GM23338 (cell line): Measurements from ENCODE around the gene TMEM63C.

ENCODE experiments used
- CREB1 ChIP-seq: fragments of 250-450 bp; sonication (Bioruptor Pico); IDR thresholded peaks from 2 replicates; pipeline ENCODE4 v1.5.0; 2020; ENCODE audit warnings: low read depth, mild to moderate bottlenecking, moderate library complexity
- EZH2 ChIP-seq: fragments of 200-600 bp; sonication (generic); IDR thresholded peaks from one replicate; pipeline ENCODE4 v1.8.0; 2017; ENCODE audit warnings: antibody characterized with exemption, mild to moderate bottlenecking, low read depth; ENCODE audit not compliant: unreplicated experiment
- EZH2phosphoT487 ChIP-seq: fragments of 200-600 bp; sonication (generic); IDR thresholded peaks from one replicate; pipeline ENCODE4 v1.8.1; 2018; ENCODE audit warnings: antibody characterized with exemption; ENCODE audit not compliant: unreplicated experiment
- JUNB ChIP-seq: IDR thresholded peaks from one replicate; pipeline ENCODE4 v1.6.1; 2016; ENCODE audit warnings: antibody characterized with exemption; ENCODE audit not compliant: unreplicated experiment
- POLR2AphosphoS5 ChIP-seq: IDR thresholded peaks from 2 replicates; pipeline ENCODE4 v1.6.1; 2016; ENCODE audit warnings: antibody characterized with exemption, low read depth
- TF ChIP-seq, protein P1 (sequence below), 2 experiments: fragments of 200-600 bp in 1 of 2; sonication (generic) in 1 of 2; conservative IDR thresholded peaks; 2 replicates each; pipeline versions ENCODE4 v1.5.1 to v1.6.1; 2016 to 2017; ENCODE audit warnings: antibody characterized with exemption in 2 of 2, low read depth in 2 of 2, mild to moderate bottlenecking in 2 of 2, moderate library complexity in 1 of 2
- TF ChIP-seq, protein P2 (sequence below): IDR thresholded peaks from one replicate; pipeline ENCODE4 v1.6.1; 2018; ENCODE audit warnings: antibody characterized with exemption; ENCODE audit not compliant: unreplicated experiment
- TF ChIP-seq, protein P3 (sequence below): fragments of 250-450 bp; sonication (Bioruptor Pico); IDR thresholded peaks from 2 replicates; pipeline ENCODE4 v1.5.0; 2020; ENCODE audit warnings: mild to moderate bottlenecking, moderate library complexity

DNA sequence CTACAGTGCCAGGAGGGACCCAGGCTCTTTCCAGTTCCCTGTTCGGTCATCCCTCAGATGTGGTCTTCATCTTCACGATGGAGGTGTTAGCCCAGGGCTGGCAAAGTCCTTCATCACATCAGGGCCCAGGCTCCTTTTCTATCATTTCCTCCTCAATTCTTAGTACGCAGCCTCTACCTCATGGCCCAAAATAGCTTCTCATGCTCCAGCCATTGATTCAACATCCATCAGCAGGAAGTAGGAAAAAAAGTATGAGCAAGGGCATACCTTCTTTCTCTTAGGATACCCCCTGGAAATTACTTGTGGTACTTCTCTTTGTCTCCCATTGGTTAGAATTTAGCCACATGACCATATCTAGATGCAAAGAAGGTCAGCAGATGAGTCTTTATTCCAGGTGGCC is 27.8 kb upstream of the TMEM63C start:
- TF ChIP-seq, protein P1, sequence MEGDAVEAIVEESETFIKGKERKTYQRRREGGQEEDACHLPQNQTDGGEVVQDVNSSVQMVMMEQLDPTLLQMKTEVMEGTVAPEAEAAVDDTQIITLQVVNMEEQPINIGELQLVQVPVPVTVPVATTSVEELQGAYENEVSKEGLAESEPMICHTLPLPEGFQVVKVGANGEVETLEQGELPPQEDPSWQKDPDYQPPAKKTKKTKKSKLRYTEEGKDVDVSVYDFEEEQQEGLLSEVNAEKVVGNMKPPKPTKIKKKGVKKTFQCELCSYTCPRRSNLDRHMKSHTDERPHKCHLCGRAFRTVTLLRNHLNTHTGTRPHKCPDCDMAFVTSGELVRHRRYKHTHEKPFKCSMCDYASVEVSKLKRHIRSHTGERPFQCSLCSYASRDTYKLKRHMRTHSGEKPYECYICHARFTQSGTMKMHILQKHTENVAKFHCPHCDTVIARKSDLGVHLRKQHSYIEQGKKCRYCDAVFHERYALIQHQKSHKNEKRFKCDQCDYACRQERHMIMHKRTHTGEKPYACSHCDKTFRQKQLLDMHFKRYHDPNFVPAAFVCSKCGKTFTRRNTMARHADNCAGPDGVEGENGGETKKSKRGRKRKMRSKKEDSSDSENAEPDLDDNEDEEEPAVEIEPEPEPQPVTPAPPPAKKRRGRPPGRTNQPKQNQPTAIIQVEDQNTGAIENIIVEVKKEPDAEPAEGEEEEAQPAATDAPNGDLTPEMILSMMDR (conservative IDR thresholded peaks at IDR 0.05; ENCODE audit: low read depth in 2 of 2), result no peak
- TF ChIP-seq EZH2 (no peak), POLR2AphosphoS5 (no peak), EZH2phosphoT487 (no peak), CREB1 (no peak), JUNB (no peak)
- TF ChIP-seq, protein P2, sequence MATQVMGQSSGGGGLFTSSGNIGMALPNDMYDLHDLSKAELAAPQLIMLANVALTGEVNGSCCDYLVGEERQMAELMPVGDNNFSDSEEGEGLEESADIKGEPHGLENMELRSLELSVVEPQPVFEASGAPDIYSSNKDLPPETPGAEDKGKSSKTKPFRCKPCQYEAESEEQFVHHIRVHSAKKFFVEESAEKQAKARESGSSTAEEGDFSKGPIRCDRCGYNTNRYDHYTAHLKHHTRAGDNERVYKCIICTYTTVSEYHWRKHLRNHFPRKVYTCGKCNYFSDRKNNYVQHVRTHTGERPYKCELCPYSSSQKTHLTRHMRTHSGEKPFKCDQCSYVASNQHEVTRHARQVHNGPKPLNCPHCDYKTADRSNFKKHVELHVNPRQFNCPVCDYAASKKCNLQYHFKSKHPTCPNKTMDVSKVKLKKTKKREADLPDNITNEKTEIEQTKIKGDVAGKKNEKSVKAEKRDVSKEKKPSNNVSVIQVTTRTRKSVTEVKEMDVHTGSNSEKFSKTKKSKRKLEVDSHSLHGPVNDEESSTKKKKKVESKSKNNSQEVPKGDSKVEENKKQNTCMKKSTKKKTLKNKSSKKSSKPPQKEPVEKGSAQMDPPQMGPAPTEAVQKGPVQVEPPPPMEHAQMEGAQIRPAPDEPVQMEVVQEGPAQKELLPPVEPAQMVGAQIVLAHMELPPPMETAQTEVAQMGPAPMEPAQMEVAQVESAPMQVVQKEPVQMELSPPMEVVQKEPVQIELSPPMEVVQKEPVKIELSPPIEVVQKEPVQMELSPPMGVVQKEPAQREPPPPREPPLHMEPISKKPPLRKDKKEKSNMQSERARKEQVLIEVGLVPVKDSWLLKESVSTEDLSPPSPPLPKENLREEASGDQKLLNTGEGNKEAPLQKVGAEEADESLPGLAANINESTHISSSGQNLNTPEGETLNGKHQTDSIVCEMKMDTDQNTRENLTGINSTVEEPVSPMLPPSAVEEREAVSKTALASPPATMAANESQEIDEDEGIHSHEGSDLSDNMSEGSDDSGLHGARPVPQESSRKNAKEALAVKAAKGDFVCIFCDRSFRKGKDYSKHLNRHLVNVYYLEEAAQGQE, result no peak
- TF ChIP-seq, protein P3, sequence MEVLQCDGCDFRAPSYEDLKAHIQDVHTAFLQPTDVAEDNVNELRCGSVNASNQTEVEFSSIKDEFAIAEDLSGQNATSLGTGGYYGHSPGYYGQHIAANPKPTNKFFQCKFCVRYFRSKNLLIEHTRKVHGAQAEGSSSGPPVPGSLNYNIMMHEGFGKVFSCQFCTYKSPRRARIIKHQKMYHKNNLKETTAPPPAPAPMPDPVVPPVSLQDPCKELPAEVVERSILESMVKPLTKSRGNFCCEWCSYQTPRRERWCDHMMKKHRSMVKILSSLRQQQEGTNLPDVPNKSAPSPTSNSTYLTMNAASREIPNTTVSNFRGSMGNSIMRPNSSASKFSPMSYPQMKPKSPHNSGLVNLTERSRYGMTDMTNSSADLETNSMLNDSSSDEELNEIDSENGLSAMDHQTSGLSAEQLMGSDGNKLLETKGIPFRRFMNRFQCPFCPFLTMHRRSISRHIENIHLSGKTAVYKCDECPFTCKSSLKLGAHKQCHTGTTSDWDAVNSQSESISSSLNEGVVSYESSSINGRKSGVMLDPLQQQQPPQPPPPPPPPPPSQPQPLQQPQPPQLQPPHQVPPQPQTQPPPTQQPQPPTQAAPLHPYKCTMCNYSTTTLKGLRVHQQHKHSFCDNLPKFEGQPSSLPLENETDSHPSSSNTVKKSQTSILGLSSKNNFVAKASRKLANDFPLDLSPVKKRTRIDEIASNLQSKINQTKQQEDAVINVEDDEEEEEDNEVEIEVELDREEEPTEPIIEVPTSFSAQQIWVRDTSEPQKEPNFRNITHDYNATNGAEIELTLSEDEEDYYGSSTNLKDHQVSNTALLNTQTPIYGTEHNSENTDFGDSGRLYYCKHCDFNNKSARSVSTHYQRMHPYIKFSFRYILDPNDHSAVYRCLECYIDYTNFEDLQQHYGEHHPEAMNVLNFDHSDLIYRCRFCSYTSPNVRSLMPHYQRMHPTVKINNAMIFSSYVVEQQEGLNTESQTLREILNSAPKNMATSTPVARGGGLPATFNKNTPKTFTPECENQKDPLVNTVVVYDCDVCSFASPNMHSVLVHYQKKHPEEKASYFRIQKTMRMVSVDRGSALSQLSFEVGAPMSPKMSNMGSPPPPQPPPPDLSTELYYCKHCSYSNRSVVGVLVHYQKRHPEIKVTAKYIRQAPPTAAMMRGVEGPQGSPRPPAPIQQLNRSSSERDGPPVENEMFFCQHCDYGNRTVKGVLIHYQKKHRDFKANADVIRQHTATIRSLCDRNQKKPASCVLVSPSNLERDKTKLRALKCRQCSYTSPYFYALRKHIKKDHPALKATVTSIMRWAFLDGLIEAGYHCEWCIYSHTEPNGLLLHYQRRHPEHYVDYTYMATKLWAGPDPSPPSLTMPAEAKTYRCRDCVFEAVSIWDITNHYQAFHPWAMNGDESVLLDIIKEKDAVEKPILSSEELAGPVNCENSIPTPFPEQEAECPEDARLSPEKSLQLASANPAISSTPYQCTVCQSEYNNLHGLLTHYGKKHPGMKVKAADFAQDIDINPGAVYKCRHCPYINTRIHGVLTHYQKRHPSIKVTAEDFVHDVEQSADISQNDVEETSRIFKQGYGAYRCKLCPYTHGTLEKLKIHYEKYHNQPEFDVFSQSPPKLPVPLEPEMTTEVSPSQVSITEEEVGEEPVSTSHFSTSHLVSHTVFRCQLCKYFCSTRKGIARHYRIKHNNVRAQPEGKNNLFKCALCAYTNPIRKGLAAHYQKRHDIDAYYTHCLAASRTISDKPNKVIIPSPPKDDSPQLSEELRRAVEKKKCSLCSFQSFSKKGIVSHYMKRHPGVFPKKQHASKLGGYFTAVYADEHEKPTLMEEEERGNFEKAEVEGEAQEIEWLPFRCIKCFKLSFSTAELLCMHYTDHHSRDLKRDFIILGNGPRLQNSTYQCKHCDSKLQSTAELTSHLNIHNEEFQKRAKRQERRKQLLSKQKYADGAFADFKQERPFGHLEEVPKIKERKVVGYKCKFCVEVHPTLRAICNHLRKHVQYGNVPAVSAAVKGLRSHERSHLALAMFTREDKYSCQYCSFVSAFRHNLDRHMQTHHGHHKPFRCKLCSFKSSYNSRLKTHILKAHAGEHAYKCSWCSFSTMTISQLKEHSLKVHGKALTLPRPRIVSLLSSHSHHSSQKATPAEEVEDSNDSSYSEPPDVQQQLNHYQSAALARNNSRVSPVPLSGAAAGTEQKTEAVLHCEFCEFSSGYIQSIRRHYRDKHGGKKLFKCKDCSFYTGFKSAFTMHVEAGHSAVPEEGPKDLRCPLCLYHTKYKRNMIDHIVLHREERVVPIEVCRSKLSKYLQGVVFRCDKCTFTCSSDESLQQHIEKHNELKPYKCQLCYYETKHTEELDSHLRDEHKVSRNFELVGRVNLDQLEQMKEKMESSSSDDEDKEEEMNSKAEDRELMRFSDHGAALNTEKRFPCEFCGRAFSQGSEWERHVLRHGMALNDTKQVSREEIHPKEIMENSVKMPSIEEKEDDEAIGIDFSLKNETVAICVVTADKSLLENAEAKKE (CRISPR knock-in tag), result no peak
